Hematopoietic multipotent progenitor cell treated with erythropoietin and hydrocortisone succinate and interleukin-3 and kit ligand, for 15 days (in vitro differentiated cells): Measurements from ENCODE around the gene OSER1.

Source experiments
- DNase-seq: peaks from one replicate; pipeline ENCODE4 v3.0.0-alpha.2; 2015; ENCODE audit warnings: low spot score

Gene OSER1

GRCh38 chr20:44224637-44225036 is 14.1 kb upstream of the OSER1 start:
- DNase-seq = peak; percentile 69

- no peak for DNase-seq
Measured at GRCh38 chr20:44223721-44224120, 13.2 kb upstream of the OSER1 start.

GRCh38 chr20:44222633-44223368 is 12.2 kb upstream of the OSER1 start:
- DNase-seq = no peak

- DNase-seq = no peak
Measured at GRCh38 chr20:44222027-44222426, 11.5 kb upstream of the OSER1 start.

- DNase-seq = peak; percentile 69
Measured at GRCh38 chr20:44221368-44221954, 10.9 kb upstream of the OSER1 start.

- DNase-seq = no peak
Measured at GRCh38 chr20:44219791-44220190, 9.2 kb upstream of the OSER1 start.

GRCh38 chr20:44219170-44219730 is 8.7 kb upstream of the OSER1 start:
- DNase-seq = peak; percentile 44

GRCh38 chr20:44218446-44218845 is 7.9 kb upstream of the OSER1 start:
- no peak for DNase-seq

- DNase-seq = peak; percentile 87
Measured at GRCh38 chr20:44217342-44218092, 6.9 kb upstream of the OSER1 start.

GRCh38 chr20:44215125-44215524 is 4.6 kb upstream of the OSER1 start:
- peak; percentile 75 for DNase-seq

GRCh38 chr20:44212792-44213191 is 2.2 kb upstream of the OSER1 start:
- no peak for DNase-seq

- peak; percentile 54 for DNase-seq
Measured at GRCh38 chr20:44211177-44212039, 837 bp upstream of the OSER1 start.

GRCh38 chr20:44209686-44210405 is 725 bp downstream of the OSER1 start:
- no peak for DNase-seq

- DNase-seq = no peak
Measured at GRCh38 chr20:44208770-44209169, 1.8 kb downstream of the OSER1 start.

- no peak for DNase-seq
Measured at GRCh38 chr20:44208165-44208564, 2.4 kb downstream of the OSER1 start.

- DNase-seq = no peak
Measured at GRCh38 chr20:44207126-44207723, 3.3 kb downstream of the OSER1 start.

GRCh38 chr20:44206132-44206531 is 4.4 kb downstream of the OSER1 start:
- no peak for DNase-seq

GRCh38 chr20:44204832-44205215 is 5.7 kb downstream of the OSER1 start:
- DNase-seq = no peak

- peak; percentile 71 for DNase-seq
Measured at GRCh38 chr20:44204156-44204831, 6.3 kb downstream of the OSER1 start.

GRCh38 chr20:44203161-44203560 is 7.4 kb downstream of the OSER1 start:
- DNase-seq = no peak
